K562 (cell line): ENCODE measurements around the gene PPP1R14B. TPM values are rescaled to one million over a fixed set of nuclear protein-coding genes. Genes with fewer than 3 reads are reported as not detected.
A peak's percentile ranks its signal among the peaks of the same experiment; 100 is the strongest.

Experiments used
- AFF4 ChIP-seq: sonication (generic); formaldehyde crosslinking; IDR thresholded peaks from 2 replicates; pipeline ENCODE4 v1.8.0; 2023; ENCODE audit warnings: mild to moderate bottlenecking, missing genetic modification reagents
- CTCF ChIP-seq, 3 experiments: IDR thresholded peaks in 2 of 3; conservative IDR thresholded peaks in 1 of 3; 2 replicates each; pipeline ENCODE4 v1.5.1; 2011 to 2012; ENCODE audit warnings: low read length in 3 of 3, mild to moderate bottlenecking in 3 of 3, control low read depth in 2 of 3, improper control_type of control experiment in 1 of 3, inconsistent platforms in 1 of 3, low read depth in 1 of 3, mixed read lengths in 1 of 3, moderate library complexity in 1 of 3; ENCODE audit not compliant: insufficient read depth in 2 of 3
- GTF2A2 ChIP-seq: IDR thresholded peaks from 2 replicates; pipeline ENCODE4 v1.6.1; 2016; ENCODE audit warnings: mild to moderate bottlenecking, missing genetic modification characterization, missing compliant biosample characterization
- HEY1 ChIP-seq: fragments of 250-450 bp; sonication (Bioruptor Pico); IDR thresholded peaks from 2 replicates; pipeline ENCODE4 v1.5.0; 2020; ENCODE audit warnings: mild to moderate bottlenecking, moderate library complexity, borderline replicate concordance
- ILF3 ChIP-seq: fragments of 450-650 bp; IDR thresholded peaks from 2 replicates; pipeline ENCODE4 v1.6.1; 2018; ENCODE audit warnings: antibody characterized with exemption, mild to moderate bottlenecking, moderate library complexity, borderline replicate concordance
- LCOR ChIP-seq: sonication (generic); formaldehyde crosslinking; IDR thresholded peaks from 2 replicates; pipeline ENCODE4 v1.8.0; 2022; ENCODE audit warnings: mild to moderate bottlenecking, missing genetic modification reagents
- LEF1 ChIP-seq: fragments of 450-650 bp; IDR thresholded peaks from 2 replicates; pipeline ENCODE4 v1.6.1; 2016; ENCODE audit warnings: mild to moderate bottlenecking
- MED1 ChIP-seq: sonication (generic); formaldehyde crosslinking; IDR thresholded peaks from 2 replicates; pipeline ENCODE4 v1.8.1; 2023; ENCODE audit warnings: missing genetic modification reagents, borderline replicate concordance
- MXD1 ChIP-seq: fragments of 250-450 bp; sonication (Bioruptor Pico); IDR thresholded peaks from 2 replicates; pipeline ENCODE4 v1.8.0; 2021; ENCODE audit warnings: borderline replicate concordance, mild to moderate bottlenecking, moderate library complexity; ENCODE audit not compliant: poor library complexity, severe bottlenecking
- NCOA4 ChIP-seq: fragments of 450-650 bp; IDR thresholded peaks from 2 replicates; pipeline ENCODE4 v1.6.1; 2018; ENCODE audit warnings: mild to moderate bottlenecking; ENCODE audit not compliant: partially characterized antibody
- NR2C2 ChIP-seq, 2 experiments: fragments of 200-800 bp in 1 of 2; sonication (Bioruptor generic) in 1 of 2; sonication (generic) in 1 of 2; formaldehyde crosslinking in 1 of 2; IDR thresholded peaks; 2 replicates each; pipeline versions ENCODE4 v1.6.1 to v1.8.0; 2016 to 2022; ENCODE audit warnings: mild to moderate bottlenecking in 1 of 2, missing compliant biosample characterization in 1 of 2, missing genetic modification characterization in 1 of 2, missing genetic modification reagents in 1 of 2
- PHB ChIP-seq: fragments of 250-450 bp; sonication (Bioruptor Pico); IDR thresholded peaks from 2 replicates; pipeline ENCODE4 v1.5.0; 2021
- PTTG1 ChIP-seq: fragments of 450-650 bp; IDR thresholded peaks from 2 replicates; pipeline ENCODE4 v1.6.1; 2016; ENCODE audit warnings: low read depth, mild to moderate bottlenecking, missing genetic modification characterization, missing compliant biosample characterization
- RAD21 ChIP-seq, 2 experiments: fragments of 250-450 bp in 1 of 2; fragments of 450-650 bp in 1 of 2; sonication (Bioruptor Pico) in 1 of 2; formaldehyde crosslinking in 1 of 2; IDR thresholded peaks in 1 of 2; conservative IDR thresholded peaks in 1 of 2; 2 replicates each; pipeline versions ENCODE4 v1.4.0 to v1.8.0; 2020 to 2022; ENCODE audit warnings: mild to moderate bottlenecking in 2 of 2, moderate library complexity in 1 of 2
- RBM17 ChIP-seq: fragments of 200-400 bp; formaldehyde crosslinking; IDR thresholded peaks from 2 replicates; pipeline ENCODE4 v1.6.1; 2017; ENCODE audit warnings: low read depth, mild to moderate bottlenecking, low read length, borderline replicate concordance
- STAT5B ChIP-seq: fragments of 250-450 bp; sonication (Bioruptor Pico); IDR thresholded peaks from 2 replicates; pipeline ENCODE4 v1.8.0; 2021; ENCODE audit warnings: mild to moderate bottlenecking, inconsistent platforms
- TGIF2 ChIP-seq: sonication (generic); formaldehyde crosslinking; IDR thresholded peaks from 2 replicates; pipeline ENCODE4 v1.8.1; 2022; ENCODE audit warnings: mild to moderate bottlenecking, missing genetic modification reagents, moderate library complexity
- U2AF1 ChIP-seq: fragments of 200-400 bp; formaldehyde crosslinking; optimal IDR thresholded peaks from 2 replicates; pipeline ENCODE3; 2017; ENCODE audit warnings: mild to moderate bottlenecking, low read depth, low read length, moderate library complexity
- ZFP1 ChIP-seq: fragments of 450-650 bp; formaldehyde crosslinking; IDR thresholded peaks from 2 replicates; pipeline ENCODE4 v1.4.0; 2020; ENCODE audit warnings: mild to moderate bottlenecking, mixed read lengths
- ZNF239 ChIP-seq: fragments of 250-450 bp; sonication (Bioruptor Pico); IDR thresholded peaks from 2 replicates; pipeline ENCODE4 v1.4.0; 2020; ENCODE audit warnings: mild to moderate bottlenecking
- ZNF253 ChIP-seq: fragments of 250-450 bp; sonication (Bioruptor Pico); conservative IDR thresholded peaks from 2 replicates; pipeline ENCODE4 v1.6.1; 2021; ENCODE audit warnings: mild to moderate bottlenecking
- ZNF764 ChIP-seq: fragments of 250-450 bp; sonication (Bioruptor Pico); IDR thresholded peaks from 2 replicates; pipeline ENCODE4 v1.4.0; 2020; ENCODE audit warnings: low read depth, mild to moderate bottlenecking, moderate library complexity
- polyA plus RNA-seq, 8 experiments: library from polyadenylated mRNA; depleted of rRNA in 4 of 8; stranded (reverse) in 5 of 8; unstranded in 3 of 8; fragments of >200 nt; fragmentation: Nextera tagmentation in 2 of 8; fragmentation: Illumina TruSeq in 1 of 8; extraction: Ambion mirVana in 2 of 8; extraction: Trizol in 1 of 8; gene quantifications; 2 replicates each; pipeline versions ENCODE4 v1.2.1 to v1.2.3, GENCODE V29; 2011 to 2014; ENCODE audit warnings: inconsistent platforms in 1 of 8, missing spikeins in 1 of 8
- total RNA-seq, 7 experiments: library from RNA; depleted of rRNA in 6 of 7; stranded (reverse); fragments of >200 nt in 6 of 7; fragmentation: Illumina TruSeq in 2 of 7; extraction: Trizol in 2 of 7; gene quantifications; 2 replicates each; pipeline versions ENCODE4 v1.2.1 to v1.2.3, GENCODE V29; 2011 to 2021; ENCODE audit warnings: low replicate concordance in 1 of 7

The PPP1R14B gene
- total and polyA plus RNA-seq, 9 of the 15 experiments (the other 6 are each of a cell fraction or from before 2014, with no cell fraction given), result 7.7 to 566 (median 212) TPM

- TF ChIP-seq AFF4 (CRISPR knock-in tag) (no peak; the same call in 1 of the 2 replicates), RBM17 (no peak), CTCF (IDR thresholded peaks at IDR 0.05 in 2 of 3, conservative IDR thresholded peaks at IDR 0.05 in 1 of 3; ENCODE audit: insufficient read depth in 2 of 3, low read depth in 1 of 3, low read length in 3 of 3) (no peak), MXD1 (CRISPR knock-in tag) (no peak), NCOA4 (no peak), ZNF239 (CRISPR knock-in tag) (no peak), RAD21 (CRISPR knock-in tag; conservative IDR thresholded peaks at IDR 0.05 in 1 of 2, IDR thresholded peaks at IDR 0.05 in 1 of 2) (no peak), GTF2A2 (tag) (no peak), LCOR (CRISPR knock-in tag) (no peak), NR2C2 (CRISPR knock-in tag; IDR thresholded peaks at IDR 0.05) (peak; percentile 59; the same call in 1 of the 2 replicates), NR2C2 (tag; IDR thresholded peaks at IDR 0.05) (peak; percentile 54; the same call in 1 of the 2 replicates), ILF3 (no peak), HEY1 (CRISPR knock-in tag) (no peak), MED1 (CRISPR knock-in tag) (no peak), PHB (CRISPR knock-in tag) (no peak), ZFP1 (CRISPR knock-in tag) (no peak), ZNF764 (CRISPR knock-in tag) (no peak), ZNF253 (CRISPR knock-in tag) (no peak), U2AF1 (no peak), STAT5B (no peak), TGIF2 (CRISPR knock-in tag) (no peak), PTTG1 (tag) (no peak), LEF1 (0 out of 2 replicates have a peak, but pooled peaks have one; percentile 56)
These were observed 734 bp downstream of the PPP1R14B start (continued) for GRCh38 chr11:64245797-64246620.
